B cell (primary cell): ENCODE measurements around the gene RAD51B. TPM values are rescaled to one million over a fixed set of nuclear protein-coding genes. Genes with fewer than 3 reads are reported as not detected.

Experiments used
- ATAC-seq: fragments of 200-7000 bp; cut with Tn5 transposase; one replicate; pipeline ENCODE4 v1.10.0; 2021; ENCODE audit warnings: low read depth, mild to moderate bottlenecking, moderate number of reproducible peaks, moderate library complexity
- CTCF ChIA-PET: fragments of 350-600 bp; sonication (Branson Sonifier 250); formaldehyde crosslinking; loops from one replicate; lab custom pipeline; 2021; ENCODE audit warnings: antibody characterized with exemption, inconsistent platforms; lab: Charles Lee
- POLR2A ChIA-PET: fragments of 350-600 bp; sonication (Branson Sonifier 250); formaldehyde crosslinking; loops from one replicate; lab custom pipeline; 2021; ENCODE audit warnings: antibody characterized with exemption; lab: Charles Lee
- DNase-seq: peaks from one replicate; pipeline ENCODE4 v3.0.0; 2013
- H2AFZ ChIP-seq: 2 replicates; pipeline ENCODE4 v1.6.1; 2012; ENCODE audit warnings: mild to moderate bottlenecking, low read depth, low read length; ENCODE audit not compliant: insufficient read depth, poor library complexity, severe bottlenecking
- H3K27ac ChIP-seq, 2 donors: 1 replicate in 1 of 2; 2 replicates in 1 of 2; pipeline ENCODE4 v1.5.1; 2012 to 2013; ENCODE audit warnings: low read length in 2 of 2, mild to moderate bottlenecking in 2 of 2, moderate library complexity in 1 of 2
- H3K27me3 ChIP-seq, 4 experiments: fragments of 200-600 bp in 1 of 4; sonication (generic) in 1 of 4; replicated peaks in 1 of 4; 1 replicate in 2 of 4; 2 replicates in 2 of 4; pipeline versions ENCODE4 v1.6.1 to v1.7.0; 2013 to 2016; ENCODE audit warnings: low read length in 3 of 4, mild to moderate bottlenecking in 2 of 4, mixed read lengths in 1 of 4, moderate library complexity in 1 of 4; ENCODE audit not compliant: insufficient read depth in 4 of 4, control insufficient read depth in 3 of 4; ENCODE audit errors: control extremely low read depth in 1 of 4
- H3K36me3 ChIP-seq, 2 experiments: replicated peaks in 1 of 2; 1 replicate in 1 of 2; 2 replicates in 1 of 2; pipeline versions ENCODE4 v1.6.1 to v1.7.1; 2013; ENCODE audit warnings: low read length in 1 of 2; ENCODE audit not compliant: insufficient read depth in 2 of 2, control insufficient read depth in 1 of 2; ENCODE audit errors: control extremely low read depth in 1 of 2, extremely low read depth in 1 of 2
- H3K4me1 ChIP-seq, 2 donors: fragments of 200-600 bp in 1 of 2; sonication (generic) in 1 of 2; 1 replicate in 1 of 2; 2 replicates in 1 of 2; pipeline versions ENCODE4 v1.5.1 to v1.6.1; 2013 to 2017; ENCODE audit warnings: low read length in 2 of 2; ENCODE audit not compliant: control insufficient read depth in 2 of 2, insufficient read depth in 2 of 2
- H3K4me2 ChIP-seq: replicated peaks from 2 replicates; pipeline ENCODE3; 2012; ENCODE audit warnings: mild to moderate bottlenecking, low read depth, low read length; ENCODE audit not compliant: poor library complexity, severe bottlenecking
- H3K4me3 ChIP-seq, 5 experiments: fragments of 200-600 bp in 1 of 5; sonication (generic) in 1 of 5; 1 replicate in 3 of 5; 2 replicates in 2 of 5; pipeline versions ENCODE4 v1.5.1 to v1.7.0; 2011 to 2016; ENCODE audit warnings: low read length in 4 of 5, mild to moderate bottlenecking in 4 of 5, low read depth in 2 of 5, control low read depth in 1 of 5, moderate library complexity in 1 of 5; ENCODE audit not compliant: insufficient read depth in 1 of 5; ENCODE audit errors: control extremely low read depth in 1 of 5, extremely low read depth in 1 of 5
- H3K79me2 ChIP-seq: fragments of 200-600 bp; sonication (generic); one replicate; pipeline ENCODE4 v1.6.0; 2016; ENCODE audit warnings: low read length; ENCODE audit not compliant: control insufficient read depth, insufficient read depth
- H3K9ac ChIP-seq: fragments of 200-600 bp; sonication (generic); 2 replicates; pipeline ENCODE4 v1.6.1; 2017; ENCODE audit warnings: mild to moderate bottlenecking, low read length, moderate library complexity
- H3K9me3 ChIP-seq, 3 donors: one replicate each; pipeline versions ENCODE4 v1.6.1 to v1.7.1; 2013; ENCODE audit warnings: low read length in 2 of 3; ENCODE audit not compliant: control insufficient read depth in 2 of 3, insufficient read depth in 1 of 3; ENCODE audit errors: control extremely low read depth in 1 of 3
- H4K20me1 ChIP-seq: 2 replicates; pipeline ENCODE4 v1.6.0; 2012; ENCODE audit warnings: mild to moderate bottlenecking, low read length; ENCODE audit not compliant: insufficient read depth, control insufficient read depth, poor library complexity, severe bottlenecking
- H3K27ac Mint-ChIP-seq: one replicate; pipeline ENCODE4 v1.8.0; 2021; ENCODE audit warnings: mixed read lengths
- H3K27me3 Mint-ChIP-seq: one replicate; pipeline ENCODE4 v1.8.0; 2021; ENCODE audit warnings: mixed read lengths
- H3K4me1 Mint-ChIP-seq: one replicate; pipeline ENCODE4 v1.8.0; 2021; ENCODE audit warnings: mixed read lengths
- H3K4me3 Mint-ChIP-seq: one replicate; pipeline ENCODE4 v1.8.0; 2021; ENCODE audit warnings: mixed read lengths
- H3K9me3 Mint-ChIP-seq: one replicate; pipeline ENCODE4 v1.8.0; 2022; ENCODE audit warnings: mixed read lengths; ENCODE audit not compliant: insufficient read depth
- EZH2 ChIP-seq: IDR thresholded peaks from 2 replicates; pipeline ENCODE4 v1.6.1; 2012; ENCODE audit warnings: borderline replicate concordance, low read depth, mild to moderate bottlenecking, moderate library complexity, low read length; ENCODE audit not compliant: insufficient read depth, poor library complexity, severe bottlenecking
- WGBS: methylation state at CpG from one replicate; pipeline ENCODE4 v1.1.5; 2013; ENCODE audit warnings: missing lambda C conversion rate; ENCODE audit not compliant: insufficient coverage; 5-methylcytosine and 5-hydroxymethylcytosine counted together
- intact Hi-C: fragments of 100-400 bp; cut with micrococcal nuclease; formaldehyde crosslinking; loops from one replicate; pipeline ENCODE4 v1.10.0; 2022
- polyA plus RNA-seq: library from polyadenylated mRNA; depleted of rRNA; stranded (reverse); fragments of >200 nt; gene quantifications from 2 replicates; pipeline ENCODE4 v1.2.3, GENCODE V29; 2012
- total RNA-seq, 2 donors: library from RNA; stranded (reverse); fragments of 120-200 nt in 1 of 2; gene quantifications; 1 replicate in 1 of 2; 2 replicates in 1 of 2; pipeline versions ENCODE4 v1.2.3 to v1.2.4, GENCODE V29; 2013 to 2022
- TF ChIP-seq, protein P1 (sequence below): fragments of 200-600 bp; IDR thresholded peaks from one replicate; pipeline ENCODE4 v1.8.0; 2022; ENCODE audit warnings: antibody characterized with exemption, mild to moderate bottlenecking

RAD51B gene
- total and polyA plus RNA-seq, 2 donors (not counting 1 experiment from before 2014, with no cell fraction given): 6.5 to 60.6 TPM

GRCh38 chr14:68752271-68753006 is 932.9 kb downstream of the RAD51B start:
- H3K4me2 ChIP-seq: no peak overlapping the region
- H3K36me3 ChIP-seq: no peaks in the 10 kb centered on the region
- ChIA-PET POLR2A (no interaction called here), CTCF (no interaction called here)
- ATAC-seq (no peak), DNase-seq (no peak)
- H3K4me3 ChIP-seq: no peak overlapping the region
- no peak overlapping the region for H2AFZ ChIP-seq
- H3K4me1 Mint-ChIP-seq: peaks cover 14% of the 10 kb centered on the region
- H3K4me3 Mint-ChIP-seq: no peak overlapping the region
- H3K27ac Mint-ChIP-seq: peak overlapping the region; percentile 46
- 100% methylated on average over 2 of the region's 6 CpGs for WGBS
- H3K9me3 ChIP-seq: no peaks in the 10 kb centered on the region
- no peak overlapping the region for H3K27ac ChIP-seq
- no peaks in the 10 kb centered on the region for H4K20me1 ChIP-seq
- no peak for TF ChIP-seq EZH2
- TF ChIP-seq, protein P1, sequence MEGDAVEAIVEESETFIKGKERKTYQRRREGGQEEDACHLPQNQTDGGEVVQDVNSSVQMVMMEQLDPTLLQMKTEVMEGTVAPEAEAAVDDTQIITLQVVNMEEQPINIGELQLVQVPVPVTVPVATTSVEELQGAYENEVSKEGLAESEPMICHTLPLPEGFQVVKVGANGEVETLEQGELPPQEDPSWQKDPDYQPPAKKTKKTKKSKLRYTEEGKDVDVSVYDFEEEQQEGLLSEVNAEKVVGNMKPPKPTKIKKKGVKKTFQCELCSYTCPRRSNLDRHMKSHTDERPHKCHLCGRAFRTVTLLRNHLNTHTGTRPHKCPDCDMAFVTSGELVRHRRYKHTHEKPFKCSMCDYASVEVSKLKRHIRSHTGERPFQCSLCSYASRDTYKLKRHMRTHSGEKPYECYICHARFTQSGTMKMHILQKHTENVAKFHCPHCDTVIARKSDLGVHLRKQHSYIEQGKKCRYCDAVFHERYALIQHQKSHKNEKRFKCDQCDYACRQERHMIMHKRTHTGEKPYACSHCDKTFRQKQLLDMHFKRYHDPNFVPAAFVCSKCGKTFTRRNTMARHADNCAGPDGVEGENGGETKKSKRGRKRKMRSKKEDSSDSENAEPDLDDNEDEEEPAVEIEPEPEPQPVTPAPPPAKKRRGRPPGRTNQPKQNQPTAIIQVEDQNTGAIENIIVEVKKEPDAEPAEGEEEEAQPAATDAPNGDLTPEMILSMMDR: no peak
- no peak overlapping the region for H3K9ac ChIP-seq
- H3K9me3 Mint-ChIP-seq: no peaks in the 10 kb centered on the region
- H3K79me2 ChIP-seq: no peaks in the 10 kb centered on the region
- no peaks in the 10 kb centered on the region for H3K27me3 ChIP-seq
- peaks cover 18% of the 10 kb centered on the region in 2 donors for H3K4me1 ChIP-seq
- intact Hi-C loops: no loop called here
- no peaks in the 10 kb centered on the region for H3K27me3 Mint-ChIP-seq

- no peaks in the 10 kb centered on the region for H3K9me3 ChIP-seq
- H3K4me1 Mint-ChIP-seq: peaks cover 23% of the 10 kb centered on the region
- H3K4me3 ChIP-seq: no peak overlapping the region
- DNase-seq: no peak
- H3K27me3 ChIP-seq: no peaks in the 10 kb centered on the region
- intact Hi-C loops: no loop called here
- H3K27ac Mint-ChIP-seq: no peak overlapping the region
- H3K9ac ChIP-seq: no peak overlapping the region
- H3K9me3 Mint-ChIP-seq: no peaks in the 10 kb centered on the region
- H2AFZ ChIP-seq: no peak overlapping the region
- H3K4me3 Mint-ChIP-seq: no peak overlapping the region
- CTCF ChIA-PET: interaction anchor here (1.0 kb wide), 1 partner anchor 33 kb away, joined by 3 read pairs; no protein-coding TSS in a partner anchor
- no peak overlapping the region for H3K27ac ChIP-seq
- no peak for TF ChIP-seq EZH2
- TF ChIP-seq, protein P1: no peak
- no peak overlapping the region for H3K4me2 ChIP-seq
- no peaks in the 10 kb centered on the region for H3K79me2 ChIP-seq
- peaks cover 27% of the 10 kb centered on the region in 2 donors for H3K4me1 ChIP-seq
- no peaks in the 10 kb centered on the region for H3K27me3 Mint-ChIP-seq
- POLR2A ChIA-PET: no interaction called here
- no peaks in the 10 kb centered on the region for H4K20me1 ChIP-seq
- no peaks in the 10 kb centered on the region for H3K36me3 ChIP-seq
- no CpG with 5 or more reads among the region's 4 CpGs for WGBS
- no peak for ATAC-seq
Measured at GRCh38 chr14:68753690-68754089, 934.1 kb downstream of the RAD51B start.
